GM21390 (cell line): ENCODE measurements around the gene PIGC.

Experiments used
- ATAC-seq: cut with Tn5 transposase; IDR thresholded peaks from one replicate; pipeline ENCODE4 v1.9.1; 2021; ENCODE audit not compliant: unreplicated experiment

Gene PIGC

DNA sequence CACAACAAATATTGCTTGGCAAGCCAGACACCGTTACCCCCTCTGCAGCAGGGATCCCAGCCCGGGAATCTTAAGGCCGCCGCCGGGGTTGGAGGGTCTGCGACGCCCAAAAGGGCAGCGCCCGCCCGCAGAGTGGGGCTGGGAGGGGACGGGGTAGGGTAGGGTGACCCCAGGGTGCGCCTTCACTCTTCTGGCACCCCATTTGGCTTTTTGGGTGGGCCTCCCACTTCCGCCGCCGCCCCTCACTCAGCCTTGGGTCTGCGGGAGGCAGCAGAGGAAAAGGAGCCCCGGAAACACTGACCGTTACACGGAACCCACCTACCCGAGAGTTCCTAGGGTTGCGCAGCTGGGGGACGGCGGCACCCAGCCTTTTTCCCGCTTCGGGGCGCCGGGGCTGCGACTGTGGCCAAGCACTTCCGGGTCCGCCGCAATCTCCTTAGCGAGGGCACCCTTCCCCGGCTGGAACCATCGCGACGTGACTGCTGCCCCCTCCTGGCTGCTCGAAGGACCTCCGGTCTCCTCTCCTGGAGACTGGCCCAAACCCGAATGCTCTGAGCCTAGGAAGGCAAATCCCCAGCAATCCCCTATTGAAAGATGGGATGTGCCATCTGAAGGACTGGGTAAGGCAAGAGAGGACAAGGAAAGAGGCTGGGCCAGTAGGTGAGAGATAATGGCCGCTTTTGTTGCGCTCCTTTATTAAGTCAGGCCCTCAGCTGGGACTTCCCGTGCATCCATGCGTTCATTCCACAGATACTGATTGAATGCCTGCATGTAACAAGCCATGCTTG is at the start of gene PIGC:
Gene PIGC (minus strand): TSS at position 404 of the 788 bp plus-strand sequence. CDS start 1,447 bp downstream, outside the sequence.
- peak; percentile 99 for ATAC-seq

GRCh38 chr1:172492421-172492820 is 48.6 kb upstream of the PIGC start:
- ATAC-seq = no peak

GRCh38 chr1:172489847-172490246 is 46.0 kb upstream of the PIGC start:
- no peak for ATAC-seq

- ATAC-seq = no peak
Observed at GRCh38 chr1:172488393-172488792, 44.5 kb upstream of the PIGC start.

DNA sequence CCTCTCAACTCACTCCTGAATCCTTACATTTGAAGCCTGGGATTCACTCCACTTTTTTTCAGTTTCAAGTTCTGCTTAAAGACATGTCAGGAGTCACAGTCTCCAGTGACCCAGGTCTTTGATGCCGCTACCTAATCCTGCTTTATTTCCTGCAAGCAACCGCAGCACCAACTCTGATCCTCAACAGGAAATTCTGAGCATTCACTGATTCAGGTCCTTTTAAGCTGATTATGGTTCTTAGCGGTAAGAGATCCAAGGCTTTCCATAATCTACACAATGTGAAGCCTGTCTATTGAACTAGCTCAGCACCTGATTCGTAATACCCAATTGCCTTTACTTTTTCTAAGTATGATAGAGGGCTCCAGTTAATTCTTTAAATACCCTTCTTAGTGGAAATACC is 43.7 kb upstream of the PIGC start:
- no peak for ATAC-seq

DNA sequence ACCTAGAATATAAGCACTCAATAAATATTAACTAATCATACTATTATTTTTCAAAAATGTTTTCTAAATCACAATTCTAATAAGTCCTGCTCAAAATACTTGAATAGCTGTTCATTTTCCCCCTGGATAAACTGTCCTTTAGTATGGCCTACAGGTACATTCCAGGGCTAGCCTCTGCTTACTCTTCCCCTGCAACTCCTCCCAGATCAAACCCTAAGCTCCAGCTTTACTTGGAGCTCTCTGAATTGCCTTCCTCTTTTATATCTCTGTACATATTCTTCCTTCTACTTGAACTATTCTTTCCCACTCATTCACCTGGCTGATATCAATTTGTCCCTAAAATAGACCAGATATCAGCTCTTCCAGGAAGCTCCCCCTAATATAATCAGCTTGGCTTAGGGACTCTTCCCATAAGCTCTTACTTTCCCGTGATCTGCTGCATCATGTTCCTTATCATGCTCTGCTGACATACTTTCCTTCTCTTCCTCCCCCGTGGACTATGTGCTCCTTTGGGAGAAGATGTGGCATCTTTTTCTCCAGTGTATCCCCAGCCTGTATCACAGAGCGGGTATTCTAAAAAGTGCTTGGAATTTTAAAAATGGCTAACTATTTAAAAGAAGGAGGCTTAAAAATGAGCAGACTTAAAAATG is 43.1 kb upstream of the PIGC start:
- no peak for ATAC-seq

- ATAC-seq = no peak
Observed at GRCh38 chr1:172485626-172486025, 41.8 kb upstream of the PIGC start.

- ATAC-seq = no peak
Observed at GRCh38 chr1:172484252-172484651, 40.4 kb upstream of the PIGC start.

- no peak for ATAC-seq
Observed at GRCh38 chr1:172483448-172483847, 39.6 kb upstream of the PIGC start.

DNA sequence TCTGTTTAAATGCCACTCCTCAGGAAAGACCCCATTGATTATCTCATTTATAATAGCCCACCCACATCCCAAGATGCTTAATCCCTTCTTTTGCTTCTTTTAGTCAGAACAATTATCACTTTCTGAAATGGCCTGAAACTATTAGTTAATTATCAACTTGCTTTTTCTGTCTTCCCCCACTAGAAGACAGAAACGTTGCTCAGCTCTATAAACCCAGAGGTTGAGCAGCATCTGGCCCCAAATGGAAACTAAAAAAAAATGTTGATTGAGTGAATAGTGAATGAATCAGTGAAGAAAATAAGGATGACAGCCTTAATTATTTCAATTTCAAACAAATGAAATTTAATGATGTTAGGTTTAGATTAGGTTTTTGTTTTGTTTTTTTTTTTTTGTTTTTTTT is 38.2 kb upstream of the PIGC start:
- no peak for ATAC-seq

DNA sequence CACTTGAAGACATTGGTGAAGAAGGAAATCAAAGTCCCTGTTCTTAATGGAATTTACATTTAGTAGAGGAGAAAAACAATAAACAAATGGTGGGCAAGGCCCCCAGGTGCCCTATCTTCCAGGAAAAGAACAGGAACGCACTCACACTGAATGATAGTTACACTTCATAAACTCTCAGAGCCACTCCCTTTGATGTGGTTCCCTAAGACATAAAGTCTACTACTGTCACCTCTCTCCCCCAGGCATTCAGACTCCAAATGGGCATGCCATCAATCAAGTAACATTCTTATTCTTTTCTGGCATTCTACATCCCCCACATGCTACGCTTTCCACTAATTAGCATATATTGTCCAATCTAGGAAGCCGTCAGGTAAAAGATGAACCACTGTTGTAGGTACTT is 36.6 kb upstream of the PIGC start:
- ATAC-seq = no peak

DNA sequence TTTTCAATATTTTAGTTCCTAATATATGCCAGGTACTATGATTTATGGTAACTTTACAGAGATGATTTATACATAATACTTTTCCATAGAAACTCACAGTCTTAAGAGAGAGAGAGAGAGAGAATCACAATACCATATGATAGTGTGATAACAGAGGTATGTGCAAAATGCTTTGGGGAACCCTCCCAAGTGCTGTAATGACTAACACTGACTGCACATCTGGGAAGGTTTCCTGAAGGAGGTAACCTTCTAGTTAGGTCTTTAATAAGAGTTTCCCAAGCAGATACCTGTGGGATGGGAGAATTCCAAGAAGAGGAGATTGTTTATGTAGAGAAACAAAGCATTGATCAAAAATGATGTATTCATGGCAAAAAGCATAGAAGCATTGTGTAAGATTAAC is 34.6 kb upstream of the PIGC start:
- ATAC-seq = no peak

DNA sequence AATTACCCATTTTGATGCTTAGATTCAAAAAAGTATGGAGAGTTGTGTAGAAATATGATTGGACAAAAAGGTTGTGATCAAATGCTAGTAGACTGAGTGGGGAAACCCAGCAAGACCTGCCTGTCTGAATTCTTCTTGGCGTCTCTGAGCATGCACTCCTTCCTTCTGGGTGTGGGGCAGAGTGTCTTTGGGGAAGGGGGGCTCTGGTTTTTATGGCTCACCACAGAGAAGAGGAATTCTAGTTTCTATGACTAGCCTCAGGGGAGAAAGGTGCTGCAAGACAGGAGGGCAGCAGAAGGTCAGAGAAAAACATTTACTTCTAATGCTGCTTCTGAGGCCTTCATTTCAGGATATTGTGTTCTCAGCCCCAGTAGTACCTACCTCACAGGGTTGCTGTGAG is 33.9 kb upstream of the PIGC start:
- ATAC-seq = no peak

DNA sequence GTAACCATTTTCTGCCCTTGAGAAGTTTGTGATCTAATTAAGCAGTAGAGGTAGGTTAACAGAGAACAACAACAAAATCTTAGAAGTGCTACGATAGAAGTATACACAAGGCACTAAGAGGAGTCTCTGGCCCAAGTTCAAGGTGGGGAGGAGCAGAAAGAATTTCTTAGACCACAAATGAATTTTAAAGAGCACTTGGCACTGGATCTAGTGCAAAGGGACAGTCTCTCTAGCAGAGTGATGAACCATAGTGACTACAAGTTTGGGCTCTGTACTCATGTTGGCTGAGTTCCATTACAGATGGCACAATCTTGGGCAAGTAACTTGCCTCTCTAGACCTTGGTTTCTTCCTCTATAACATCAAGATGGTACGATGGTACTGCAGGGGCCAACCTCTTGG is 33.3 kb upstream of the PIGC start:
- no peak for ATAC-seq

DNA sequence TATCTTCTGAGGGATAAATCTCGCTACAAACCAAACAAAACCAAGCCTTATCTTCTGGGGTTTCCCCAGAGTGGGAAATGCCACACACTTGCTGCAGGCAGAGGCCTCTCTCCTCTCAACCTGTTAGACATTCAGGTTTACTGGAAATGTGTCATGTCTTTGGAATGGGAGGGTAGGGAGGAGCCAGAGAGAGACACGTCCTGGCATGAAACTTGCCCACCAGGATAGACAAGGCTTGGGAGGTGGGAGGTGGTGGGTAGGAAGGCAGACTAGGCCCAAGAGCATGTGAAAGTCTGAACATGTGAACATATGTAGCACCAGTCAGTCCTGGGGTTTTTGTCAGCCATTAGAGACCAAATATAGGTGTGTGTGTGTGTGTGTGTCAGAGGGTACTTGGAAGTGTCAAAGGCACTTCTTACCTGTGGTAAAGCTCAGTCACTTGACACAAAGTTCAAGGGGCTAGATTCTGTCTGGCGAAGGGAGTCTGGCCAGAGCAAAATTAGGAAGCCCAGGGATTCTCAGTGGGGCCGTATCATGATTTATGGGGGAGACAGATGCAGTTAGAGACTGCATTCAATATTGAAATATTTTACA is 32.4 kb upstream of the PIGC start:
- ATAC-seq = no peak

GRCh38 chr1:172473842-172474241 is 30.0 kb upstream of the PIGC start:
- no peak for ATAC-seq

- ATAC-seq = no peak
Observed at GRCh38 chr1:172473302-172473701, 29.4 kb upstream of the PIGC start.

GRCh38 chr1:172472495-172472894 is 28.6 kb upstream of the PIGC start:
- no peak for ATAC-seq

- ATAC-seq = no peak
Observed at GRCh38 chr1:172471666-172472065, 27.8 kb upstream of the PIGC start.

GRCh38 chr1:172470149-172470548 is 26.3 kb upstream of the PIGC start:
- ATAC-seq = no peak

- no peak for ATAC-seq
Observed at GRCh38 chr1:172469717-172470116, 25.8 kb upstream of the PIGC start.

GRCh38 chr1:172468296-172468695 is 24.4 kb upstream of the PIGC start:
- no peak for ATAC-seq
